ENCODE data around the gene RPL15.

GRCh38 chr3:23913873-23914743 is 2.8 kb upstream of the RPL15 start:
- TF ChIP-seq CTCF (conservative IDR thresholded peaks at IDR 0.05; ENCODE audit: low read length) (no peak), EZH2phosphoT487 (IDR thresholded peaks at IDR 0.05; ENCODE audit: borderline replicate concordance, low read depth, low read length) (no peak)

All from OCI-LY7 (cell line).